Astrocyte of the spinal cord (primary cell): ENCODE measurements around the gene DNAH8.

Experiments
- DNase-seq: peaks from one replicate; pipeline ENCODE4 v3.0.0; 2011; ENCODE audit warnings: low read depth, low spot score
- H3K4me3 ChIP-seq: 2 replicates; pipeline ENCODE4 v1.5.1; 2011; ENCODE audit warnings: low read depth, mild to moderate bottlenecking, low read length, moderate library complexity
- in situ Hi-C: cut with HindIII; loops from 2 replicates; pipeline ENCODE4 v1.10.0; 2017; ENCODE audit warnings: low sequenced_read_pairs
- TF ChIP-seq, protein P1 (sequence below): IDR thresholded peaks from 2 replicates; pipeline ENCODE4 v1.5.1; 2012; ENCODE audit warnings: low read depth, mild to moderate bottlenecking, low read length, inconsistent platforms

Gene DNAH8

DNA sequence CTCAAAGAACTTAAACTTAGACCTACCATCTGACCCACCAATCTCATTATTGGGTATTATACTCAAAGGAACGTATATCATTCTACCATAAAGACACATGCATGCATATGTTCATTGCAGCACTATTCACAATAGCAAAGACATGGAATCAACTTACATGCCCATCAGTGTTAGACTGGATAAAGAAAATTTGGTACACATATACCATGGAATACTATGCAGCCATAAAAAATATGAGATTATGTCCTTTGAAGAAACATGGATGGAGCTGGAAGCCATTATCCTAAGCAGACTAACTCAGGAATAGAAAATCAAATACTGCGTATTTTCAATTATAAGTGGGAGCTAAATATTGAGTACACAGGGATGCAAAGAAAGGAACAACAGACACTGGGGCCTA, 167.0 kb downstream of the DNAH8 start:
- no peak overlapping the region for H3K4me3 ChIP-seq
- no peak for DNase-seq
- in situ Hi-C loops = no loop called here
- TF ChIP-seq, protein P1, sequence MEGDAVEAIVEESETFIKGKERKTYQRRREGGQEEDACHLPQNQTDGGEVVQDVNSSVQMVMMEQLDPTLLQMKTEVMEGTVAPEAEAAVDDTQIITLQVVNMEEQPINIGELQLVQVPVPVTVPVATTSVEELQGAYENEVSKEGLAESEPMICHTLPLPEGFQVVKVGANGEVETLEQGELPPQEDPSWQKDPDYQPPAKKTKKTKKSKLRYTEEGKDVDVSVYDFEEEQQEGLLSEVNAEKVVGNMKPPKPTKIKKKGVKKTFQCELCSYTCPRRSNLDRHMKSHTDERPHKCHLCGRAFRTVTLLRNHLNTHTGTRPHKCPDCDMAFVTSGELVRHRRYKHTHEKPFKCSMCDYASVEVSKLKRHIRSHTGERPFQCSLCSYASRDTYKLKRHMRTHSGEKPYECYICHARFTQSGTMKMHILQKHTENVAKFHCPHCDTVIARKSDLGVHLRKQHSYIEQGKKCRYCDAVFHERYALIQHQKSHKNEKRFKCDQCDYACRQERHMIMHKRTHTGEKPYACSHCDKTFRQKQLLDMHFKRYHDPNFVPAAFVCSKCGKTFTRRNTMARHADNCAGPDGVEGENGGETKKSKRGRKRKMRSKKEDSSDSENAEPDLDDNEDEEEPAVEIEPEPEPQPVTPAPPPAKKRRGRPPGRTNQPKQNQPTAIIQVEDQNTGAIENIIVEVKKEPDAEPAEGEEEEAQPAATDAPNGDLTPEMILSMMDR = no peak

DNA sequence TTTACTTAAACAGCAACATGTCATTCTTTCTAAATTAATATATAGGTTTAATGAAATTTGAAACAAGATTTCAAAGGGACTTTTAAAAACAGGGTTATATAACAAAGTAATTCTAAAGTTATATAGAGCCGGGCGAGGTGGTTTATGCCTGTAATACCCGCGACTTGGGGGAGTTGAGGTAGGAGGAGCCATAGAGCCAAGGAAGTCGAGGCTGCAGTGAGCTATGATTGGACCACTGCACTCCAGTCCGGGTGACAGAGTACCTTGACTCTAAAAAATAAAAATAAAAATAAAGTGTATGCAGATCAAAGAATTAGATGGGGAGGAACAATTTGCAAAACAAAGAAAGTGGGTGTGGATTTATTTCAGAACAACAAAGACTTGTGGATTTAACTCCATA, 182.4 kb downstream of the DNAH8 start:
- no peak for DNase-seq
- in situ Hi-C loops = no loop called here
- H3K4me3 ChIP-seq = no peak overlapping the region
- TF ChIP-seq, protein P1 = no peak

DNA sequence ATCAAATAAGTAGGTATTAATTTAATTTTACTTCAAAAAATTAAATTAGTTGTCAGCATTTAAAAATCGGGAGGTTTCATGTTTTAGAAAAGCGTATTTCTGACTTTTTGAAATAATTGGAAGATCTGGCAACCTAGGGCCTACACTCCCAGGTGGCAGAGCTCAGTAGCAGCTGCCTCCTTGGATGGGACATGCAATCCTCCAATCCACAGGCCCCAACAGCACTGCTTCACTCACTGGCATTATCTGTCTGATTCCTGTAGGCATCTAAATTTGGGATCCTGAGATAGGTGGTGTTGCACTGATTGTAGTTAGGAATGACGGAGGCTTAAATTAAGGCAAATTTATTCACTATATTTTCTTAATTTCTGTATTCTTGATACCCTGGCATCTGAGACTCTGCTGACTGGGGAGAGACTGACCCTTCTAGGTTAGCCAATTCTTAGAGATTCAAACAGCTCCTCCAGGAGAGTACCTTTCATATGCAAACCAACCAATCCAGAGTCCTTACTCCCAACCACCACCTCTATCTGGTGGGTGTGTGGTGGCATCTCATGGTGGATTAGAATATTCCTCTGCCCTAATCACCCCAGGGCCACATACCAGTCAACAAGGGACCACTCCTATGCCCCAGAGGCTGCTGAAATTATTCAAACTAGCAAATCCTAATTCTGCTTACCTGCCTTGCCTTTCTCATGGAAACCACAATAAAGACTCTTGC, 186.9 kb downstream of the DNAH8 start:
- no peak overlapping the region for H3K4me3 ChIP-seq
- TF ChIP-seq, protein P1 = no peak
- DNase-seq = no peak
- in situ Hi-C loops = no loop called here

DNA sequence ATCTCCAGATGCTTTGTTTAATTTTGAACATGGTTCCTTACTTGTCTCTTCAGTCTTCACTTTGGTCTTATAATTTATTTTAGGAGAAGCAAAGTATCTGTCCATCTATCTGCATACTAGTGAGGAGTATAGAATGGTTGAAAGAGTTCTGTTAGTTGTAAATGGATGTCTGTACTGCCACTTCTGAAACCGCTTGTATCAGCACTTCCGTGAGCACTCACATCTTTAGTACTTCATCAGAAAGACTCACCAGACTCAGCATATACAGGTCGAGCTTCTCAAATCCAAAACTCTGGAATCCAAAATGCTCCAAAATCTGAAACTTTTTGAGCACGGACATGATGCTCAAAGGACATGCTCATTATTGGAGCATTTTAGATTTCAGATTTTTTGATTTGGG, 191.5 kb downstream of the DNAH8 start:
- in situ Hi-C loops = no loop called here
- DNase-seq = no peak
- H3K4me3 ChIP-seq = no peak overlapping the region
- TF ChIP-seq, protein P1 = no peak

DNA sequence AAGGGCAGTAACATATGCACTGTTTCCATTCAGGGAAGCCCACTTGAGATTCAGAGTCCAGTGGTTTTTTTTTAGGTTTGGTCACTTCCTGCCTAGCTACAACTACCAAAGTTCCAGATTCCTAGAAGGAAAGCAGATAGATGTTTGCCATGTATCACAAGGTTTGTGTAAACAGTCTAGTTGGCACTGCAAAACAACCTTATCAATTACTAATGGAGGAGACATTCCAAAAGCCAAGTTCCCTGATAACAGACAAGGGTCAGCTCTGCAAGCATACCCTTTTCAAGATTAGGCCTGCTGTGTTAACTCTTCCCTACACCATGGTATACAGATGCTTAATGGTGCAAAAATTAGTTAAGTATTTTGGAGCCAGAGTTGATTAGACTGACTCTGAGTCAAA, 192.2 kb downstream of the DNAH8 start:
- TF ChIP-seq, protein P1 = no peak
- H3K4me3 ChIP-seq = no peak overlapping the region
- in situ Hi-C loops = no loop called here
- DNase-seq = no peak

DNA sequence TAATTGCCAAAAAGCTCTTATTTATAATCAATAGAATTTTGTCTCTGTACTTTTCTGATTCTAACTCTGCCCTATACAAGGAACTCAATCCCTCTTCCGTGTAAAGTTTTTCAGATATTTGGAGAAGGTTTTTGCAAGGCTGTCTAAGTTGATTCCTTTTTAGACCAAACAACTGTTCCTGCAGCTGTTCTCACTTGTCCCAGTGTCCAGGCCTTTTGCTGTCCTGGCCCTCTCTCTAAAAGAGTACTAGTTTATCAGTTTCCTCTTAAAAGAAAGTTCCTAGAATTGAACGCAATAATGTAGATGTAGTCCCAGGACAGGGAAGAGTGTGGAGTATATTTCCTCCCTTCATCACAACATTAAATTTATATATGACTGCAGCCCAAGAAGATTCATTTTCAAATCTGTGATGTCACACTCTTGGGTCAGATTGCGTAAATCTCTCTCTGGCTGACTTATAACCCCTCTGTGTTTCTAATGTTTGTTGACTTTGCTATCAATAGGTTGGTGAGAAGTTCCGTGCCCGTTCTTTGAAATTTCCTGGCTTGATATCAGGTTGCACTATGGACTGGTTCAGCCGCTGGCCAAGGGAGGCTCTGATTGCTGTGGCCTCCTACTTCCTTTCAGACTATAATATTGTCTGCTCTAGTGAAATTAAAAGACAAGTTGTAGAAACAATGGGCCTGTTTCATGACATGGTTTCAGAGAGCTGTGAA, 194.1 kb downstream of the DNAH8 start:
- in situ Hi-C loops = no loop called here
- H3K4me3 ChIP-seq = no peak overlapping the region
- DNase-seq = no peak
- TF ChIP-seq, protein P1 = no peak
